Activated naive CD8-positive, alpha-beta T cell (primary cell): ENCODE data around the gene MCAT.

Source experiments
- H3K27ac Mint-ChIP-seq: one replicate; pipeline ENCODE4 v1.8.0; 2021; ENCODE audit warnings: mixed read lengths
- H3K27me3 Mint-ChIP-seq: one replicate; pipeline ENCODE4 v1.8.0; 2021; ENCODE audit warnings: mixed read lengths
- H3K36me3 Mint-ChIP-seq: one replicate; pipeline ENCODE4 v1.8.0; 2021; ENCODE audit warnings: mixed read lengths
- H3K4me1 Mint-ChIP-seq: one replicate; pipeline ENCODE4 v1.8.0; 2021; ENCODE audit warnings: low read depth, mixed read lengths
- H3K4me3 Mint-ChIP-seq: one replicate; pipeline ENCODE4 v1.8.0; 2021; ENCODE audit warnings: mild to moderate bottlenecking, mixed read lengths
- H3K9me3 Mint-ChIP-seq: one replicate; pipeline ENCODE4 v1.8.0; 2021; ENCODE audit warnings: low read depth, mixed read lengths

The MCAT gene

DNA sequence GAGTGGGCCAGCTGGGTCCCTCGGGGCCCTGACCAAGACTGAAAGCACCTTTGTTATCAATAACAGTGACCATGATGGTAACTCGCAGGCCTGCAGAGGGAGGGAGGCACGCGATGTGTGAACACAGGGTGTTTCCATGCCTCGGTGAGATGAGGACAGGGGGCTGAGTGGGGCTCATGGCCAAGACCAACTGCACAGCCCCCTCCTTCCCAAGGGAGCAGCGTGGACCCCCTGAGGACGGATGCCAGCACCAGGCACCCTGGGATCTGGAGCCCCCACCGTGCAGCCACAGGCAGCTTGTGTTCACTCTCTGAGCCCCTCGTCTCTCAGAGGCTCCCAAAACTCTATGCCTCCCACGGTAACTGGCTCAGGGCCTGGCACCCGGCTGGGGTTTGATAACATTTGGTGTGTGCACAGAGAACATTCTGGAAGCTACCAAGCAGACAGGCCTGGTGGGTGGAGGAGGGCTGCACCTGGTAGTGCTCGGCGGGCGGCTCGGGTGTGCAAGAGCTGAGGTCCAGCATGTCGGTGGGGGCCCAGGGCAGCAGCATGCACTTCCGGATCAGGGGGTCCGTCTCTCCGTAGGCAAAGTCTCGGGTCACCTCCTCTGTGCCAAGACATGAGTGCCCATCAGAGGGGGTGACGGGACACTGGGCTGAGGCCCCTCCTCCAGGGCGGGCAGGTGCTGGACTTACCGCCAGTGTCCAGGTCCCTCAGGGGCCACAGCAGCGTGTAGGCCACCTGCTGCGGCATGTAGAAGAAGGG is 36.1 kb upstream of the MCAT start:
- Mint-ChIP-seq H3K36me3 (peaks cover 6% of the 10 kb centered on the region), H3K4me3 (no peak overlapping the region), H3K27me3 (no peaks in the 10 kb centered on the region), H3K4me1 (peaks cover 7% of the 10 kb centered on the region), H3K27ac (no peak overlapping the region), H3K9me3 (no peaks in the 10 kb centered on the region)

DNA sequence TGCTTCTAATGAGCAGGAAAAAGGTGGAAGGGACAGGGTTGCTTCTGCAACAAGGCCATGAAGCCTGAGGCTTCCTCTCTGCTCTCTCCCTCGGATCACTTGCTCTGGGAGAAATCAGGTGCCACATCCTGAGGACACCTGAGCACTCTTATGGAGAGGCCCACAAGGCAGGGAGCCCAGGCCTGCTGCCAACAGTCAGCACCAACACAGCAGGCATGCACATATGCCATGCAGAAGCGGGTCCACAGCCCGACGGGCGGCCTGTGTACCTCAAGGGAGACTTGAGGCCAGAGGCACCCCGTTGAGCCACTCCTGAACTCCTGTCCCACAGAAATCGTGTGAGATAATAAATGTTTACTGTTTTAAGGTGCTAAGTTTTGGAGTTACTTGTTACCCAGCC is 34.3 kb upstream of the MCAT start:
- H3K4me3 Mint-ChIP-seq: no peak overlapping the region
- peaks cover 7% of the 10 kb centered on the region for H3K36me3 Mint-ChIP-seq
- no peaks in the 10 kb centered on the region for H3K27me3 Mint-ChIP-seq
- no peaks in the 10 kb centered on the region for H3K9me3 Mint-ChIP-seq
- no peak overlapping the region for H3K27ac Mint-ChIP-seq
- H3K4me1 Mint-ChIP-seq: peaks cover 2% of the 10 kb centered on the region

DNA sequence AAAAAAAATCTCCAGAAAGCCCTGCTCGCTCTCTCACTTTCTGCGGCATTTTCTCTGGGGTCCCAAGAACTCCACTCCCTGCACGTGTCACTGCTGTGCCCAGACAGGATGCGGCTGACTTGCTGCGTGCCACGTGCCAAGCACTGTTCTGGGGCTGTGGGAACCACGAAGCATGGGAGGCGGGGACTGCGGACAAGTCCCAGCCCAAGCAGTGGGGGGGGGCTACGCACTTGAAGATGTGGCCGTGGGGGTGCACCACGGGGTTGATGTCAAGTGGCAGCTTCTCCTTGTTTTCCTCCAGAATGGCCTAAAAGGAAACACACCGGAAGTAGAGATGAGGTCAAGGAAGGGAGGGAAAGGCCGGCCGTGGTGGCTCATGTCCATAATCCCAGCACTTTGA is 32.9 kb upstream of the MCAT start:
- H3K27me3 Mint-ChIP-seq: no peaks in the 10 kb centered on the region
- no peaks in the 10 kb centered on the region for H3K4me1 Mint-ChIP-seq
- H3K4me3 Mint-ChIP-seq: no peak overlapping the region
- H3K9me3 Mint-ChIP-seq: no peaks in the 10 kb centered on the region
- peaks cover 5% of the 10 kb centered on the region for H3K36me3 Mint-ChIP-seq
- H3K27ac Mint-ChIP-seq: peak overlapping the region; percentile 61

DNA sequence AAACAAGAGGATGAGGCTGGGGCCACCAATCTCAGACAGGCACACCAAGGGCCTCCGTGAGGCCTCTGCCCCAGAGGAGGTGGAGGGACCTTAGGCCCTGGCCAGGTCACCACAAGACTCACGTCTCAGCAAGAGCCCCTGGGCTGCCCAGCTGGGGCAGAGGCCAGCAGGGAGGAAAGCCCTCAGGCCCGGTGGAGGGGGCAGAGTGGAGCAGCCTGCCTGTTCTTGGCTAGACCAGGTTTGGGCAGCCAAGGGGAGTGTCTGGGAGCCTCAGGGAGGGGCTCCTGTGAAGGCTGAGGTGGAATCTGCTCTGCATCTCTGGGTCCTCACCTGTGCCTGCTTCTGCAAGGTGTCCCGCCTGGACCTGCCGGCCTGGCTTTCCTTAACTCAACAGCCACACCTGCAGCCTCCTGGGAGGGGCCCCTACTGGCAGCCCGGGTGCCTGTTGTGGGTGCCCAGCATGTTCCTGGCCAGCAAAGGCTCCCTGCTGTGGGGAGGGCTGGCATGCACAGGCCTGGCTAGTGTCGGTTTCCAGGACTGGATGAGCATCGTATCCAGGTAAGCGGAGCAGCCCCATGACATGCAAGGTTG is 31.8 kb upstream of the MCAT start:
- peaks cover 5% of the 10 kb centered on the region for H3K36me3 Mint-ChIP-seq
- no peak overlapping the region for H3K27ac Mint-ChIP-seq
- H3K9me3 Mint-ChIP-seq: no peaks in the 10 kb centered on the region
- no peaks in the 10 kb centered on the region for H3K4me1 Mint-ChIP-seq
- no peak overlapping the region for H3K4me3 Mint-ChIP-seq
- no peaks in the 10 kb centered on the region for H3K27me3 Mint-ChIP-seq

DNA sequence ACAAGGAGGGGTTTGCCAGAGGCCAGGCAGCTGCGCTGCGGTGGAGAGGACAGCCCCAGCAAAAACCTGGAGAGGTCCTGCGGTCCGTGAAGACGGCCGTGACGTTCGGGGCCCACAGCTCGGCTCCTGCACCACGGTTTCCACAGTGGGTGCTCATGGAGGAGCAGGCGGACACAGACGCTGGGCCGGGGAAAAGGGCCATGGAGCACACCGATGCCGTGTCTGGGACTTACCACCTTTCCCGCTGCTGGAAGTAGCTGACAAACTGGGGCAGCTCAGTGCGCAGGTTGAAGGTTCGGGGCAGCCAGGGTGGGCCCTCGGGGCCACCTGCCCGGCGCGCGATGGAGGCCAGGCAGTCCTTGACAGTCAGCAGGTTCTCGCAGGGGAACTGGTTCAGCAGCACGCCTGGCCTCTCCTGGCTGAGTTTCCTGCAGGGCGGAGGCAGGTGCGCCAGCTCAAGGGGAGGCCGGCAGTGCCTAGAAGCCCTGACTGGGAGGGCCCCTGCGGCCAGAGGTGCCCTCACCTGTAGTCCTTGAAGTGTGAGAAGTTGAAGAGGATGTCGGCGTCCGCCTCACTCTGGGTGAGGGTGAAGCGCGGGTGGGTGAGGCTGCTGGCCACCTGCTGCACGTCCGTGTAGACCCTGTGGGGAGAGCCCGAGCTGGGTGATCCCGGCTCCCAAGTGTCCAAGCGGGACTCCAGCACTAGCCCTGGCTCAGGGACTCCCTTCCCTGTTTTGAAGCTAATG is 30.9 kb upstream of the MCAT start:
- H3K27me3 Mint-ChIP-seq: no peaks in the 10 kb centered on the region
- H3K4me1 Mint-ChIP-seq: no peaks in the 10 kb centered on the region
- H3K4me3 Mint-ChIP-seq: no peak overlapping the region
- peaks cover 5% of the 10 kb centered on the region for H3K36me3 Mint-ChIP-seq
- no peak overlapping the region for H3K27ac Mint-ChIP-seq
- H3K9me3 Mint-ChIP-seq: no peaks in the 10 kb centered on the region

DNA sequence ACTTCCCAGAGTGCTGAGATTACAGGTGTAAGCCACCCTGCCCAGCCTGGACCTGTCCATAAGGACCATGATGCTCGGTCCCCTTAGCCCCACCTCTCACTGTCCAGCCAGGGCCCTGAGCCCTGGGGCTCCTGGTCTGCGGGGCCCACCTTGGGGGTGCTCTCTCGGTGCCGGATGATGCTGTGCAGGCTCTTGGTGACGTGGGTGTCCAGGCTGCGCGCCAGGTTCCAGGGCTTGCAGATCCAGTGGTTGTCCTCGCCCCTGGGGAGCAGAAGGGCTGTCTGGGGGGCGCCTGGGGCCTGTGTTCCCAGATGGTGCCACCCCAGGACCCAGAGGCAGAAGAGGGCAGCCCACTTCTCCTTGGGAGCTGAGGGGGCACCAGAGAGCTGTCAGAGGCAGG is 30.4 kb upstream of the MCAT start:
- peaks cover 3% of the 10 kb centered on the region for H3K36me3 Mint-ChIP-seq

DNA sequence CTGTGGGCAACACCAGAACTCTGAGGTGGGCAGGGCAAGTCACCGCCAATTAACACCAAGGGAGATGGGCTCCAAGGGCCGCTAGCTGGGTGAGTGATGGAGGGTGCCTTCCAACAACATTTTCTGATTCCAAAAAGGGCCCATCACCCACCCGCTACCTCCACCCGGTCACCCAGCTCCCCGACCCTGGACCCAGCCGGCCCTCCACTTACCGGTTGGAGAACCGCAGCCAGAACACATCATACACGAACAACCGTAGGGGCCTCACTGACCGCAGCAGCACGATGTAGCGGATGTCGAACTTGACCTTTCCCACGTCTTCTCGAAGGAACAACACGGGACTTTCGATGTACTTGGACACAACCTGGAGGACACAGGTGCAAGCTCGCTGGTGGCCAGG is 29.0 kb upstream of the MCAT start:
- Mint-ChIP-seq H3K4me3 (no peak overlapping the region), H3K9me3 (no peaks in the 10 kb centered on the region), H3K36me3 (peaks cover 3% of the 10 kb centered on the region), H3K4me1 (no peaks in the 10 kb centered on the region), H3K27ac (no peak overlapping the region), H3K27me3 (no peaks in the 10 kb centered on the region)

More for the DNA sequence above, 30.4 kb upstream of the MCAT start:
- no peaks in the 10 kb centered on the region for H3K27me3 Mint-ChIP-seq
- no peaks in the 10 kb centered on the region for H3K9me3 Mint-ChIP-seq
- H3K4me3 Mint-ChIP-seq: no peak overlapping the region
- H3K4me1 Mint-ChIP-seq: no peaks in the 10 kb centered on the region
- H3K27ac Mint-ChIP-seq: no peak overlapping the region

DNA sequence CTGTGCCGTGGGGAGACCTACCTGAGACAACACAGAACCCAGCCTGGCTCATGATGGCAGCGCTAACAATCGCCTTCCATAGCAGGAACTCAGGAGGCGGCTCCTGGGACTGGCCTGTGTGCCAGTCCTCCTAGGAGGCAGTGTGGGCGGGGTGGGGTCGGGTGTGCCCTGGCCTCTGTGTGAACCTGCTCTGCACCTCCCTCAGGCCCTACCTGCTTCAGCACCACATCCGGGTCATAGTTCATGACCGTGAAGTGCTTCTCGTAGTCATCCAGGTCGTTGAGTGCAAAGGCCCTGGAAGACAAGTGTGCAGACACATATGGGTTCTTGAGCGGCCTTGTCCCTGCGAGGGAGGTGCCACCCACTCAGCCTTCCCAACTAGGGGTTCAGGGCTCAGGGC is 28.4 kb upstream of the MCAT start:
- no peak overlapping the region for H3K27ac Mint-ChIP-seq
- H3K36me3 Mint-ChIP-seq: peaks cover 3% of the 10 kb centered on the region

DNA sequence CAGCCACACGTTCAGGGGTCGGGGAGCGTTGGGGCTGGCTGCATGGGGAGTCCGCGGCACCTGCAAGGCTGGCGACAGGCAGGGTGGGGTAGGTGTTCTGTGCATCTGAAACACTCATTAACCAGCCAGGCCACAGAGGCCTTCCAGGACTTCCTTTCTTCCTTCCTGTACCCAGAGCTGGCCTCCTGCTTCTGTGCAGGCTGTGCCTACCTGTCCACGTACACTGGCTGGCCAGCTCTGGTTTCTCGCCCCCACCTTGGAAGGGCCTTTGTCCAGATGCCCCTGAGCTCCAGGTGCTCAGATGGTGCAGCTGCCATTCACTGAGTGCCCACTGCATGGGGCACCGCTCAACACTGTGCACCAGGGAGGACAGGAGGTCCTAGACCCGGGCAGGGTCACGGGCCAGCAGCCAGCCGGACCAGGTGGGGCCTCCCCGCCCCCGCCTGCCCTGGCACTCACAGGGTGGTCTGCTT is 27.9 kb upstream of the MCAT start:
- H3K4me1 Mint-ChIP-seq: no peaks in the 10 kb centered on the region
- H3K27me3 Mint-ChIP-seq: no peaks in the 10 kb centered on the region
- H3K9me3 Mint-ChIP-seq: no peaks in the 10 kb centered on the region
- no peak overlapping the region for H3K4me3 Mint-ChIP-seq
- H3K36me3 Mint-ChIP-seq: peaks cover 3% of the 10 kb centered on the region
- no peak overlapping the region for H3K27ac Mint-ChIP-seq

More for the DNA sequence above, 28.4 kb upstream of the MCAT start:
- no peak overlapping the region for H3K4me3 Mint-ChIP-seq
- no peaks in the 10 kb centered on the region for H3K4me1 Mint-ChIP-seq
- H3K9me3 Mint-ChIP-seq: no peaks in the 10 kb centered on the region
- H3K27me3 Mint-ChIP-seq: no peaks in the 10 kb centered on the region

DNA sequence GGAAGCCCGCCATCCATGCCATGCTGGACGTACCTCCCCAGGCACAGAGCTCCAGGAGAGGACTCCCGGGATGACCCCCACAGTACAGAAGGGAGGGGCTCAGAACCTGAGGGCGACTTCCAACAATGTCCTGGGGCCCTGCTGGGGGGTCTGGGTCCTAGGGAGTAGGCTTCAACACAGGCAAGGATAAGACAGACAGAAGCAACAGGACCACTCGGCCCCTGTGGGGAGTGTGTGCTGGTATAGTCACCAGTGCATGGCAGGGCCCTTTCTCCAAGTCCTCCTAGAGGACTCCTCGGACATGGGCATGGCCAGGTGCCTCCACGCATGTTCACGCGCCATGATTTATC is 26.9 kb upstream of the MCAT start:
- Mint-ChIP-seq H3K4me1 (no peaks in the 10 kb centered on the region), H3K27ac (no peak overlapping the region), H3K36me3 (peaks cover 3% of the 10 kb centered on the region), H3K9me3 (no peaks in the 10 kb centered on the region), H3K4me3 (no peak overlapping the region), H3K27me3 (no peaks in the 10 kb centered on the region)

DNA sequence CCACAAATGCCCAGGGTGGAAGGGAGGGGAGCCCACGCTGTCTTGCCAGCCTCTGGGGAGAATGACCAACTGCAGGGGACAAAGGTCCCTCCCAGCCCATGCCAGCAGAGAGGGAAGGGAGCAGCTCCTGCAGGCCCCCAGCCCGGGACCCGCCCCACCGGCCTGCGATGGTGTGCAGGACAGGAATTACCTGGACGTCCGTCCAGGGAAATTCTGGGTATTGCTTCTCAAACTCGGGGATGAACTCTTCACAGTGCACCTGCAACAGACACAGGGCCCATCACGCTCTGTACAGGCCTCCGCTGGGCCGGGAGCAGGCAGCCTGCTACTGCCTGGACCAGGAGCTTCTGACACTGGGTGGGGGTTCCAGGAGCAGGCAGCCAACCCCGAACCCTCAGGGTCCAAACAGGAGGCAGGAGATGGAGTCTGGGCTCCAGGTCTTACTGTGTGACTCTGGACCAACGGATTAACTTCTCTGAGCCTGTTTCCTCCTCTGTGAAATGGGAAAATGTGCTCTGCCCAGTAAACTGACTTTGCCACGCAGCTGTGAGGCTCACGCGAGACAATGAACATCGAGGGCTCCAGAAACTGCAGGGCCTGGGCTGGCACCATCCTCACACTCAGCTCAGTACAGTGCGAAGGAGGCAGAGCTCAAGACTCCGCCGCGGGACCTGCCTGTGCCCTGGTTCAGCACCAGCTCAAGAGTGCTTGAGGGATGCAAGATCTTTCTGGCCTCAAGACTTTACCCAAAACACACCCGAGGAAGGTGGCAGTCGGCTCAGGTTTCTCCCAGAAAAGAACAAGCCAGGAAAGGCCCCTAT is 26.3 kb upstream of the MCAT start:
- no peaks in the 10 kb centered on the region for H3K4me1 Mint-ChIP-seq
- H3K27me3 Mint-ChIP-seq: no peaks in the 10 kb centered on the region
- H3K27ac Mint-ChIP-seq: no peak overlapping the region
- no peak overlapping the region for H3K4me3 Mint-ChIP-seq
- no peaks in the 10 kb centered on the region for H3K9me3 Mint-ChIP-seq
- H3K36me3 Mint-ChIP-seq: peaks cover 3% of the 10 kb centered on the region

DNA sequence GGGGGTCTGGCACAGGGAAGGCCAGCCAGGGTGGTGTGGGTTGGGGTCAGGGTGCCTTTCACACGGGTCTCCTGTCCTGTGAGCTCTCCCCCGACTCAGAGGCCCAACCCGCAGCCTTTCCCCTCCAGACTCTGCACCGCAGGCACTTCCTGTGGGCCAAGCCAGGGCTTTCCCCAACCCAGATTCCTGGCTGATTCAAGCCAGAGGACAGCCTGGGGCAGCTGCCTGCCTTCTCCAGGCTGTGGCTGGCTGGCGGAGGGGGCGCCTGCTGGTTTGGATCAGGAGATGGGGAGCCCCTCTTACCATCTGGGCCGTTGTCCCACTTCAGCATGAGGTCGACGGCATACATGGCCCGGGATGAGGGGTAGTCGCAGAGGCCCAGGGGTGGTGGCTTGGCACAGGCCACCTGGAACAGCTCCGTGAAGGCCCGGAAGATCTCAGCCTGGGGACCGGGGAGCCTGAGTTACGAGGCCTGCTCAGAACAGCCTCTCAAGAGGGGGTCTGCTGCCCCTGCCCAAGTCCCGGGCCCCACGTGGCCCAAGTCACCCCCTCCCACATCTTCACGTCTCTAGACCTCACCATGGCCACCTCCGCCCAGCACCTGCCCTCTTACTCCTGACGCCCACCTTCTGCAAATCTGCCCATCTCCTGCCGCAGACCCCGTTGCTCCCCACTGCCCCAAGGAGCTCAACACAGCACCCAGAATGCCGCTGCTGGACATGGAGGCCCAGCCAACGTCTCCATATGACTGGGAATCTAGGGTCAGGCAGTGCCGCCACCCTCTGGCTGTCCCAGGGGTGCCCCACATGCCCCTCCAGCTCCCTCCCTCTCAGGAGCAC is 25.5 kb upstream of the MCAT start:
- peaks cover 2% of the 10 kb centered on the region for H3K4me1 Mint-ChIP-seq
- no peaks in the 10 kb centered on the region for H3K9me3 Mint-ChIP-seq
- no peak overlapping the region for H3K27ac Mint-ChIP-seq
- H3K4me3 Mint-ChIP-seq: no peak overlapping the region
- H3K27me3 Mint-ChIP-seq: no peaks in the 10 kb centered on the region
- H3K36me3 Mint-ChIP-seq: peaks cover 3% of the 10 kb centered on the region

DNA sequence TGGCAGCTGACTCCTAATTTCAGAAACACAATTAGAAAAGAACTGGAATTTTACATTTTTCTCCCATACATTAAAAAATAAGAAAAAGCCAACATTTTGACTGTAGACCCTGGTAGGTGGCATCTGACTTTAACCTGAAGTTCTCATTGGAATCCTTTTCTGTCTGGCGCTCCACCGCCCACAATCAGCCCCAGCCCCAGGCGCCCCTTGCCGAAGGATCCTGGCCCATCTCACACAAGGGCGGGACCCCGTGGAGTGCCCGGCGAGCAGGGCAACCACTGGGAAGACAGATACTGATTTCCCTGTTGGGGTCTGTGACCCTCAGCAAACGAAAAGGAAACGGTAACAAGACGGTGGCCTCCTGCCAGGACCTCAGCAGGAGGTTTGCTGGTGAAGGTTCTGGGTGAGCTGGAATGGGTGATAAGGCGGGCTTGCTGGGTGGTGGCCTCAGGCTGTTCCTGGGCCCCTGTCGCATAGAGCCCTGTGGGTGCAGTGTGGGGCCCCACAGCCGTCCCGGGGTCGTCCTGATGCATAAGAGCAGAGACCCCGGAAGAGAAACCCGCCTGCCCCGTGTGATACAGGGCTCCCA is 23.9 kb upstream of the MCAT start:
- H3K36me3 Mint-ChIP-seq: no peaks in the 10 kb centered on the region
- H3K27ac Mint-ChIP-seq: no peak overlapping the region
- no peak overlapping the region for H3K4me3 Mint-ChIP-seq
- peaks cover 2% of the 10 kb centered on the region for H3K4me1 Mint-ChIP-seq
- H3K9me3 Mint-ChIP-seq: no peaks in the 10 kb centered on the region
- no peaks in the 10 kb centered on the region for H3K27me3 Mint-ChIP-seq
